Activated T-cell treated with anti-CD3 and anti-CD28 coated beads, Interleukin-2, amount 50 U/mL, for 24 hours (primary cell): ENCODE results near the gene C1D.

Experiments used
- DNase-seq: peaks from one replicate; pipeline ENCODE4 v3.0.0-alpha.2; 2020
- H3K27ac Mint-ChIP-seq: 2 replicates; pipeline ENCODE4 v1.8.0; 2020; ENCODE audit warnings: mild to moderate bottlenecking, mixed read lengths
- H3K27me3 Mint-ChIP-seq: 2 replicates; pipeline ENCODE4 v1.8.0; 2020; ENCODE audit warnings: mixed read lengths
- H3K36me3 Mint-ChIP-seq: 2 replicates; pipeline ENCODE4 v1.8.0; 2020; ENCODE audit warnings: low read depth, mixed read lengths
- H3K4me1 Mint-ChIP-seq: 2 replicates; pipeline ENCODE4 v1.8.0; 2020; ENCODE audit warnings: low read depth, mixed read lengths
- H3K4me3 Mint-ChIP-seq: 2 replicates; pipeline ENCODE4 v1.8.0; 2020; ENCODE audit warnings: mild to moderate bottlenecking, moderate library complexity, mixed read lengths
- H3K9me3 Mint-ChIP-seq: 2 replicates; pipeline ENCODE4 v1.8.0; 2020; ENCODE audit warnings: mixed read lengths

Gene C1D

GRCh38 chr2:68043695-68044094 lies 19.1 kb downstream of the C1D start:
- H3K27me3 Mint-ChIP-seq, result no peaks in the 10 kb centered on the region
- H3K9me3 Mint-ChIP-seq, result no peaks in the 10 kb centered on the region
- H3K4me3 Mint-ChIP-seq, result no peak overlapping the region
- peaks cover 17% of the 10 kb centered on the region for H3K4me1 Mint-ChIP-seq
- no peak overlapping the region for H3K27ac Mint-ChIP-seq
- H3K36me3 Mint-ChIP-seq, result peaks cover 45% of the 10 kb centered on the region
- DNase-seq, result no peak

GRCh38 chr2:68043032-68043431 lies 19.8 kb downstream of the C1D start:
- no peaks in the 10 kb centered on the region for H3K27me3 Mint-ChIP-seq
- peaks cover 14% of the 10 kb centered on the region for H3K4me1 Mint-ChIP-seq
- no peaks in the 10 kb centered on the region for H3K9me3 Mint-ChIP-seq
- H3K4me3 Mint-ChIP-seq, result no peak overlapping the region
- no peak overlapping the region for H3K27ac Mint-ChIP-seq
- no peak for DNase-seq
- peaks cover 42% of the 10 kb centered on the region for H3K36me3 Mint-ChIP-seq

DNA sequence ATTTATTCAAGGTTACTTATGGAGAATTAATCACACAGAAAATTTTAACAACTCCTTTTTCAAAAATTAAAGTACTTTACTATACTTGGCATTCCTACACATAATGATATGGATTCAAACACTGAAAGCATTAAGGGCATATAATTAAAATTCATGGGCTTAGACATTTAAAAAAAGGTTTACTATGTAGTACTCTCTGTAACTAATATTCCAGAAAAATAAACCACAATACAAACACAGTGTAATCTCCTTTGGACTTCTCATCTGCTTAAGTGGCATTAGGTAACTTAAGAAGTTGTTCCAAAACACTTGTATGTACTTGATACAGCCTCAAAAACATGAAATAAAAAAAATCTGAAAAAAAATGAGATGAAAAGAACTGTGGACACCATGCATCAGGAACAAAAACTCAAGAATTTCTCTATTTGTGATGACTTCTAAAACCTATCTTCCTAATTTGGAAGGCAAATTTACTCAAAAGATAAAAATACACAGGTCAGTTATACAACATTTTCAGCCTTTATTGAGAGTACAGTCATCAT lies 21.0 kb downstream of the C1D start:
- H3K4me3 Mint-ChIP-seq, result no peak overlapping the region
- peak overlapping the region; percentile 34 for H3K27ac Mint-ChIP-seq
- peaks cover 34% of the 10 kb centered on the region for H3K36me3 Mint-ChIP-seq
- DNase-seq, result no peak
- H3K27me3 Mint-ChIP-seq, result no peaks in the 10 kb centered on the region
- no peaks in the 10 kb centered on the region for H3K9me3 Mint-ChIP-seq
- peaks cover 12% of the 10 kb centered on the region for H3K4me1 Mint-ChIP-seq

- Mint-ChIP-seq H3K36me3 (peaks cover 24% of the 10 kb centered on the region), H3K27me3 (no peaks in the 10 kb centered on the region), H3K9me3 (no peaks in the 10 kb centered on the region), H3K4me3 (no peak overlapping the region), H3K4me1 (peaks cover 12% of the 10 kb centered on the region), H3K27ac (no peak overlapping the region)
- DNase-seq, result no peak
Observed at GRCh38 chr2:68040078-68040477, 22.7 kb downstream of the C1D start.

- DNase-seq, result no peak
- no peaks in the 10 kb centered on the region for H3K9me3 Mint-ChIP-seq
- H3K4me1 Mint-ChIP-seq, result peaks cover 12% of the 10 kb centered on the region
- H3K27ac Mint-ChIP-seq, result no peak overlapping the region
- no peaks in the 10 kb centered on the region for H3K27me3 Mint-ChIP-seq
- H3K4me3 Mint-ChIP-seq, result no peak overlapping the region
- peaks cover 22% of the 10 kb centered on the region for H3K36me3 Mint-ChIP-seq
Observed at GRCh38 chr2:68039317-68039716, 23.5 kb downstream of the C1D start.

GRCh38 chr2:68032702-68033101 lies 30.1 kb downstream of the C1D start:
- H3K27ac Mint-ChIP-seq, result no peak overlapping the region
- no peaks in the 10 kb centered on the region for H3K9me3 Mint-ChIP-seq
- H3K4me1 Mint-ChIP-seq, result no peaks in the 10 kb centered on the region
- DNase-seq, result no peak
- H3K27me3 Mint-ChIP-seq, result no peaks in the 10 kb centered on the region
- no peaks in the 10 kb centered on the region for H3K36me3 Mint-ChIP-seq
- H3K4me3 Mint-ChIP-seq, result no peak overlapping the region

- Mint-ChIP-seq H3K4me3 (no peak overlapping the region), H3K27me3 (peaks cover 4% of the 10 kb centered on the region), H3K36me3 (no peaks in the 10 kb centered on the region), H3K4me1 (no peaks in the 10 kb centered on the region), H3K27ac (no peak overlapping the region), H3K9me3 (no peaks in the 10 kb centered on the region)
- no peak for DNase-seq
Observed at GRCh38 chr2:68031542-68032160, 31.2 kb downstream of the C1D start.

GRCh38 chr2:68031043-68031442 lies 31.8 kb downstream of the C1D start:
- DNase-seq, result no peak
- no peaks in the 10 kb centered on the region for H3K36me3 Mint-ChIP-seq

GRCh38 chr2:68030529-68030928 lies 32.3 kb downstream of the C1D start:
- Mint-ChIP-seq H3K4me1 (no peaks in the 10 kb centered on the region), H3K9me3 (no peaks in the 10 kb centered on the region), H3K4me3 (no peak overlapping the region), H3K27ac (no peak overlapping the region), H3K27me3 (peaks cover 9% of the 10 kb centered on the region), H3K36me3 (no peaks in the 10 kb centered on the region)
- DNase-seq, result no peak

More at GRCh38 chr2:68031043-68031442, 31.8 kb downstream of the C1D start:
- Mint-ChIP-seq H3K4me3 (no peak overlapping the region), H3K27me3 (peaks cover 6% of the 10 kb centered on the region), H3K4me1 (no peaks in the 10 kb centered on the region), H3K27ac (no peak overlapping the region), H3K9me3 (no peaks in the 10 kb centered on the region)

- H3K27me3 Mint-ChIP-seq, result peaks cover 21% of the 10 kb centered on the region
- H3K4me3 Mint-ChIP-seq, result no peak overlapping the region
- no peaks in the 10 kb centered on the region for H3K36me3 Mint-ChIP-seq
- no peak overlapping the region for H3K27ac Mint-ChIP-seq
- H3K9me3 Mint-ChIP-seq, result no peaks in the 10 kb centered on the region
- DNase-seq, result no peak
- no peaks in the 10 kb centered on the region for H3K4me1 Mint-ChIP-seq
Observed at GRCh38 chr2:68027959-68028358, 34.8 kb downstream of the C1D start.

DNA sequence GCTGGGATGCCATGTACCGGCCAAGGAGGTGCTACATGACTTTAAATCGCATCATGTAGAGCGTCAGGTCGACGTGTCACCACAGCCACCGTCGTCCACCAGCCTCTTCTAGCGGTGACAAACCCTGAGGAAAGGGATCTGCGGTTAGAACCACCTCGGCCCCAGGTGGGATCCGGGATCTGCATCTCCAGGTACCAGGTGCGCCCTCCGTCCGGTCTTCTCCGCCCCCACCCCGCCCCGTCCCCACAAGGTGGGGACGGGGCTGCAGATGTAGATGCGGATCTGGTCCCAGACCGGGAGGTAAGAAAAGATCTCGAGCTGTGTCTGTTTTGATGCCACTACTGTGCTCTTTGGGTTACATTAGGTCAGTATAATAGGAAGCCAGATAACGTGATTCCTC lies 38.4 kb downstream of the C1D start:
- Mint-ChIP-seq H3K36me3 (no peaks in the 10 kb centered on the region), H3K9me3 (no peaks in the 10 kb centered on the region), H3K4me3 (no peak overlapping the region), H3K4me1 (no peaks in the 10 kb centered on the region), H3K27me3 (peaks cover 23% of the 10 kb centered on the region), H3K27ac (no peak overlapping the region)
- DNase-seq, result no peak

DNA sequence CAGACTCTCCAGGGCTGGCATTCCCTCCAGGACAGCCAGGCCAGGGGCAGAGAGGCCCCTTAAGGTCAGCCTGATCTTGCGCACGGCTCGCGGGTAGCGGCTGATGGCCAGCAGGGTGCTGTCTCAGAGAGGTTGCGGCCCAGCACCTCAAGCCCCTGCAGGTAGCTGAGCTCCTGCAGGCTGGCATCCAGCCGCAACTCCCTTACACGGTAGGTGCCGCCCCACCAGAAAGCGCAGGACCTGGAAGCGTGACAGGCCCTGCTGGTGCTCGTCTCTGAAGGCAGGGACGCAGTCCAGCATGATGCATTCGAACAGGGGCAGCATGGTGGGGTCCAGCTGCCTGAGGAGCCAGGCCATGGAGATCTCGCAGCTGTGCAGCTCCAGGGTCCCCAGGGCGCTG lies 38.9 kb downstream of the C1D start:
- Mint-ChIP-seq H3K4me1 (no peaks in the 10 kb centered on the region), H3K27ac (no peak overlapping the region), H3K4me3 (no peak overlapping the region), H3K36me3 (no peaks in the 10 kb centered on the region), H3K27me3 (peaks cover 23% of the 10 kb centered on the region), H3K9me3 (no peaks in the 10 kb centered on the region)
- no peak for DNase-seq

GRCh38 chr2:68018727-68019126 lies 44.1 kb downstream of the C1D start:
- H3K27ac Mint-ChIP-seq, result no peak overlapping the region
- no peak for DNase-seq
- H3K27me3 Mint-ChIP-seq, result peaks cover 14% of the 10 kb centered on the region
- H3K36me3 Mint-ChIP-seq, result no peaks in the 10 kb centered on the region
- H3K9me3 Mint-ChIP-seq, result no peaks in the 10 kb centered on the region
- no peaks in the 10 kb centered on the region for H3K4me1 Mint-ChIP-seq
- no peak overlapping the region for H3K4me3 Mint-ChIP-seq

DNA sequence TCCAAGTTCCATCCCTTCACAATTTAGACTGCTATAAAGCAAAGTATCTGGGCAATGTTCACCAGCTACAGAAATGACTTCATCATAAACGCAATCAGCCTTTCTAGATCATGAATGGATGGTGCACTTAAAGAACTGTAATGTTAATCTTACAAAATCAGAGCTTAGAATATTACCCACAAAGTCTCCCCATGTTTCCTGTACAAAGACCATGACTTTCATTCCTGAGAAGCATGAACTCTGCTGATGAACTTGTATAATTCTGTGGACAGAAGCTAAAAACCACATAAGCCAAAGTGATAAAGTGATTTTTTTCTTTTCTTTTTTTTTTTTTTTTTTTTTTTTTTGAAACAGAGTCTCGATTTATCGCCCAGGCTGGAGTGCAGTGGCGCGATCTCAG lies 53.3 kb downstream of the C1D start:
- no peaks in the 10 kb centered on the region for H3K9me3 Mint-ChIP-seq
- no peaks in the 10 kb centered on the region for H3K36me3 Mint-ChIP-seq
- no peaks in the 10 kb centered on the region for H3K4me1 Mint-ChIP-seq
- no peak for DNase-seq
- no peak overlapping the region for H3K27ac Mint-ChIP-seq
- H3K27me3 Mint-ChIP-seq, result peaks cover 20% of the 10 kb centered on the region
- no peak overlapping the region for H3K4me3 Mint-ChIP-seq

- no peak for DNase-seq
- no peaks in the 10 kb centered on the region for H3K9me3 Mint-ChIP-seq
- peaks cover 26% of the 10 kb centered on the region for H3K27me3 Mint-ChIP-seq
- H3K4me3 Mint-ChIP-seq, result no peak overlapping the region
- no peaks in the 10 kb centered on the region for H3K36me3 Mint-ChIP-seq
- H3K27ac Mint-ChIP-seq, result no peak overlapping the region
- H3K4me1 Mint-ChIP-seq, result no peaks in the 10 kb centered on the region
Observed at GRCh38 chr2:68000170-68000825, 62.5 kb downstream of the C1D start.
